A673 (cell line): ENCODE results near the gene LRRC10B. TPM values are rescaled to one million over a fixed set of nuclear protein-coding genes. Genes with fewer than 3 reads are reported as not detected.

ENCODE experiments used
- BruUV-seq: library from RNA; stranded (reverse); fragments of 400-500 nt; replicated peaks from 2 replicates; lab custom pipeline; 2021; lab: Mats Ljungman, UMichigan
- CTCF ChIA-PET: fragments of 300-600 bp; sonication (Branson Sonifier 250); formaldehyde crosslinking; loops from one replicate; lab custom pipeline; 2022; ENCODE audit warnings: antibody characterized with exemption; lab: Charles Lee
- POLR2A ChIA-PET: fragments of 300-600 bp; sonication (Branson Sonifier 250); formaldehyde crosslinking; loops from one replicate; lab custom pipeline; 2022; ENCODE audit warnings: antibody characterized with exemption; ENCODE audit not compliant: low non-redundant PET; lab: Charles Lee
- DNase-seq: peaks from one replicate; pipeline ENCODE4 v3.0.0-alpha.2; 2015; ENCODE audit warnings: low spot score
- H3K27ac ChIP-seq: fragments of 200-600 bp; sonication (generic); 2 replicates; pipeline ENCODE4 v1.5.1; 2016; ENCODE audit warnings: mixed run types, low read depth, mild to moderate bottlenecking, mixed read lengths, antibody characterized with exemption, low read length; ENCODE audit not compliant: poor library complexity, severe bottlenecking
- H3K27me3 ChIP-seq: fragments of 200-600 bp; sonication (generic); replicated peaks from 2 replicates; pipeline ENCODE4 v1.6.1; 2017; ENCODE audit warnings: mixed run types, low read depth, mild to moderate bottlenecking, mixed read lengths, antibody characterized with exemption, low read length; ENCODE audit not compliant: insufficient read depth, poor library complexity
- H3K36me3 ChIP-seq: fragments of 200-600 bp; sonication (generic); 2 replicates; pipeline ENCODE4 v1.6.1; 2016; ENCODE audit warnings: mixed run types, mild to moderate bottlenecking, mixed read lengths, antibody characterized with exemption, low read length; ENCODE audit not compliant: insufficient read depth, poor library complexity, severe bottlenecking
- H3K4me1 ChIP-seq: fragments of 200-600 bp; sonication (generic); 2 replicates; pipeline ENCODE4 v1.6.1; 2017; ENCODE audit warnings: mixed run types, mild to moderate bottlenecking, mixed read lengths, antibody characterized with exemption, low read length; ENCODE audit not compliant: insufficient read depth, poor library complexity, severe bottlenecking
- H3K4me3 ChIP-seq: fragments of 200-600 bp; sonication (generic); 2 replicates; pipeline ENCODE4 v1.5.1; 2016; ENCODE audit warnings: low read depth, mixed run types, mild to moderate bottlenecking, mixed read lengths, low read length; ENCODE audit not compliant: poor library complexity, severe bottlenecking
- H3K9me3 ChIP-seq: fragments of 200-600 bp; sonication (generic); 2 replicates; pipeline ENCODE4 v1.6.1; 2016; ENCODE audit warnings: mixed run types, low read depth, mild to moderate bottlenecking, mixed read lengths, antibody characterized with exemption, low read length; ENCODE audit not compliant: poor library complexity, severe bottlenecking
- EZH2 ChIP-seq: fragments of 200-600 bp; sonication (generic); IDR thresholded peaks from 2 replicates; pipeline ENCODE4 v1.6.1; 2017; ENCODE audit warnings: borderline replicate concordance, low read depth, mild to moderate bottlenecking, mixed read lengths, antibody characterized with exemption, low read length; ENCODE audit not compliant: poor library complexity, severe bottlenecking
- intact Hi-C: fragments of 100-400 bp; cut with micrococcal nuclease; formaldehyde crosslinking; loops from one replicate; pipeline ENCODE4 v1.10.0; 2022; ENCODE audit not compliant: unreplicated experiment
- total RNA-seq: library from RNA; stranded (reverse); gene quantifications from 2 replicates; pipeline ENCODE4 v1.2.3, GENCODE V29; 2021
- TF ChIP-seq, protein P1 (sequence below): fragments of 300-800, 200-600 bp; sonication (generic); conservative IDR thresholded peaks from 2 replicates; pipeline ENCODE4 v1.5.1; 2017; ENCODE audit warnings: low read depth, mild to moderate bottlenecking, antibody characterized with exemption, low read length, moderate library complexity, mixed read lengths

The LRRC10B gene
- total RNA-seq, 1 experiment from 2014 or later, result 17.4 TPM

DNA sequence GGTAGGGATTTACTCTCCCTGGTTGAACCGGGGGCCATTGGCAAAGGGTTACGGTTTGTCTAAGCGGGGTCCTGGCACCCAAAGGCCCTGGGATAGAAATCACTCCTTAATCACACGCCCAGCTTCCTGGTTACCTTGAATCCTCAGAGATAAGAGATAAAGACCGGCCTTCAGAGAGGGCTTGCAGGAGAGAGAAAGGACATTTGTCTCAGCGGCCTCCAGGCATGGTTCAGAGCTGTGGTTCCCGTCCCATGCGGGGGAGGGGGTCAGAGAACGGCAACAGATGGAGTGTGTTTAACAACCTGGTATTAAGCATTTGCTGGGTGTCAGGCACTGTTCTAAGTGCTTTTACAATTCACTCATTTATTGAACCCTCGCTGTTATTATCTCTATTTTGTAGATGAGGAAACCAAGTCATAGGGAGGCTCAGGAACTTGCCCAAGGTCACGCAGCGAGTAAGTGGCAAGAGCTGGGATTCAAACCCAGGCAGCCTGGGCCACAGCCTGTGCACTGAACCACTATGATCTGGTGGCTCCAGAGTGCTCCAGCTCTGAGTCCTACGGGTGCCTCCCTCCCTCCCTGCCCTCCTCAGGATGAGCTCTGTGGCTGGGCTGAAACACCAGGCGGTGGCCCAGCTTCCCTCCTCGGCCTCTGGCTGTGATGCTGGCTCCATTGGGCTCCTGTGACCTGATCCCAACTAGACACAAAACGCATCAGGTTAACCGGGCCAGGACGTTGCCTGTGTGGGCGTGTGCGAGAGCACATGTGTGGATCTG is 18.6 kb downstream of the LRRC10B start:
- intact Hi-C loops, result no loop called here
- H3K27me3 ChIP-seq, result peaks cover 5% of the 10 kb centered on the region
- H3K9me3 ChIP-seq, result no peaks in the 10 kb centered on the region
- no peaks in the 10 kb centered on the region for H3K36me3 ChIP-seq
- TF ChIP-seq EZH2, result no peak
- TF ChIP-seq, protein P1, sequence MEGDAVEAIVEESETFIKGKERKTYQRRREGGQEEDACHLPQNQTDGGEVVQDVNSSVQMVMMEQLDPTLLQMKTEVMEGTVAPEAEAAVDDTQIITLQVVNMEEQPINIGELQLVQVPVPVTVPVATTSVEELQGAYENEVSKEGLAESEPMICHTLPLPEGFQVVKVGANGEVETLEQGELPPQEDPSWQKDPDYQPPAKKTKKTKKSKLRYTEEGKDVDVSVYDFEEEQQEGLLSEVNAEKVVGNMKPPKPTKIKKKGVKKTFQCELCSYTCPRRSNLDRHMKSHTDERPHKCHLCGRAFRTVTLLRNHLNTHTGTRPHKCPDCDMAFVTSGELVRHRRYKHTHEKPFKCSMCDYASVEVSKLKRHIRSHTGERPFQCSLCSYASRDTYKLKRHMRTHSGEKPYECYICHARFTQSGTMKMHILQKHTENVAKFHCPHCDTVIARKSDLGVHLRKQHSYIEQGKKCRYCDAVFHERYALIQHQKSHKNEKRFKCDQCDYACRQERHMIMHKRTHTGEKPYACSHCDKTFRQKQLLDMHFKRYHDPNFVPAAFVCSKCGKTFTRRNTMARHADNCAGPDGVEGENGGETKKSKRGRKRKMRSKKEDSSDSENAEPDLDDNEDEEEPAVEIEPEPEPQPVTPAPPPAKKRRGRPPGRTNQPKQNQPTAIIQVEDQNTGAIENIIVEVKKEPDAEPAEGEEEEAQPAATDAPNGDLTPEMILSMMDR, result no peak
- no peaks in the 10 kb centered on the region for H3K4me1 ChIP-seq
- ChIA-PET POLR2A (no interaction called here), CTCF (interaction anchor here (0.5 to 1.1 kb wide), 3 partner anchors 13 to 55 kb away, joined by 3 to 4 read pairs (median 4); no protein-coding TSS in a partner anchor)
- no peak overlapping the region for H3K27ac ChIP-seq
- BruUV-seq, result no TSS peak
- no peak overlapping the region for H3K4me3 ChIP-seq
- DNase-seq, result no peak

DNA sequence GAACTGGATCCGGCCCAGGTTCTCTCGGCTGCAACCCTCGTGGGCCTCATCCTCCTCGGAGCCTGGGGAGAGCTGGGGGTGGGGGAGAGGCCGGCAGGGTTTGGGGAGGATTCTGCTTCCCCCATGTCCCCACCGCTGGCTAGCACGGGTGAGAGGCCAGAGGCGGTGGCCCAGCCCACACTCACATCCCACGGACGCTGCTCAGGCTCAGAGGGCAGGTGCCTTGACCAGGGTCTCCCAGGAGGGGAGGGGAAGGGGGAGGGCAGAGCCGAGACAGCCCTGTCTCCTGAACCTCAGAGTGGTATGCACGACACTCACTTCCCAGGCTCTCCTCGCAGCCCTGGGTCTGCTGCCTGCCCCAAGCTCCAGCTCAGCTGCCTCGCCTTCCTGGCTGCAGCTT is 19.6 kb downstream of the LRRC10B start:
- no peaks in the 10 kb centered on the region for H3K9me3 ChIP-seq
- TF ChIP-seq EZH2, result no peak
- TF ChIP-seq, protein P1, result no peak
- H3K36me3 ChIP-seq, result no peaks in the 10 kb centered on the region
- intact Hi-C loops, result no loop called here
- no peak overlapping the region for H3K4me3 ChIP-seq
- POLR2A ChIA-PET, result no interaction called here
- H3K4me1 ChIP-seq, result no peaks in the 10 kb centered on the region
- no peak for DNase-seq
- CTCF ChIA-PET, result interaction anchor here (1.1 kb wide), 1 partner anchor 46 kb away, joined by 3 read pairs; no protein-coding TSS in a partner anchor
- H3K27me3 ChIP-seq, result peaks cover 5% of the 10 kb centered on the region
- BruUV-seq, result no TSS peak
- no peak overlapping the region for H3K27ac ChIP-seq

DNA sequence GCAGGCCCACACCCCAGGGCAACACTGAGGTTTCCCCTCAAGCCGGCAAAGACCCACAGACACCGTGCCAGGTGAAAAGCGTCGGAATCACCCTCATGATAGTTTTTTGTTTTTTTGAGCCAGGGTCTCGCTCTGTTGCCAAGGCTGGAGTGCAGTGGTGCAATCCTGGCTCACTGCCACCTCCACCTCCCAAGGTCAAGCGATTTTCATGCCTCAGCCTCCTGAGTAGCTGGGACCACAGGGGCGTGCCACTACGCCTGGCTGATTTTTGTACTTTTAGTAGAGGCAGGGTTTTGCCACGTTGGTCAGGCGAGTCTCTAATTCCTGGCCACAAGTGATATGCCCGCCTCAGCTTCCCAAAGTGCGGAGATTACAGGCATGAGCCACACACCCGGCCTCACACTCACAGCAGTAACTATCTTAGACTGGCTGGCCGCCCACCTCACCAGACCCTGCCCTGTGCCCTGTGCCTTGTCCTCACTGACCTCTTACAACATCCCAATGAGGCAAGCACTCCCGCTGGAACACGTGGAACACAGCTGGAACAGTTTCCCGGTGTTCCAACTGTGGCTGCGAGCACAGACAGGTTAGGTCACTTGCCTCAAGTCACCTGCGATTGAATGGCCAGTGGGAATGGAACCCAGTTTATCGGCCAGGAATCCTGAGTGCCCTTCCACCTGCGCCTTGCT is 21.1 kb downstream of the LRRC10B start:
- Histone ChIP-seq H3K36me3 (no peaks in the 10 kb centered on the region), H3K27me3 (peaks cover 5% of the 10 kb centered on the region), H3K4me3 (no peak overlapping the region), H3K4me1 (no peaks in the 10 kb centered on the region), H3K27ac (no peak overlapping the region), H3K9me3 (no peaks in the 10 kb centered on the region)
- DNase-seq, result no peak
- intact Hi-C loops, result loop anchor here (5.0 kb wide), 3 partner anchors 52 to 108 kb away; no protein-coding TSS in a partner anchor
- TF ChIP-seq EZH2, result no peak
- TF ChIP-seq, protein P1, result no peak
- CTCF ChIA-PET, result no interaction called here
- POLR2A ChIA-PET, result no interaction called here
- no TSS peak for BruUV-seq
